ENCODE measurements around the gene SNCAIP.

SNCAIP gene

GRCh38 chr5:122404018-122404417 lies 92.0 kb downstream of the SNCAIP start:
- in situ Hi-C loops (cut with HindIII; ENCODE audit: low pct_ligation_motif_present, low sequenced_read_pairs), result no loop called here
- H3K4me3 ChIP-seq (ENCODE audit: low read depth, low read length), result no peak overlapping the region

GRCh38 chr5:122404653-122405362 lies 92.8 kb downstream of the SNCAIP start:
- DNase-seq, result no peak
- no peaks in the 10 kb centered on the region for H3K36me3 ChIP-seq (replicated peaks)
- in situ Hi-C loops (cut with HindIII; ENCODE audit: low pct_ligation_motif_present, low sequenced_read_pairs), result no loop called here
- H3K27me3 ChIP-seq (replicated peaks), result no peaks in the 10 kb centered on the region
- H3K27ac ChIP-seq, result no peak overlapping the region
- TF ChIP-seq CTCF (IDR thresholded peaks at IDR 0.05; ENCODE audit: low read depth, low read length, missing control alignments), result no peak
- H3K4me3 ChIP-seq (ENCODE audit: low read depth, low read length), result no peak overlapping the region

More at GRCh38 chr5:122404018-122404417, 92.0 kb downstream of the SNCAIP start:
- Histone ChIP-seq H3K36me3 (replicated peaks) (no peaks in the 10 kb centered on the region), H3K27ac (no peak overlapping the region), H3K27me3 (replicated peaks) (no peaks in the 10 kb centered on the region)
- no peak for DNase-seq
- TF ChIP-seq CTCF (IDR thresholded peaks at IDR 0.05; ENCODE audit: low read depth, low read length, missing control alignments), result no peak

- no peak for DNase-seq
- no peak for TF ChIP-seq CTCF (IDR thresholded peaks at IDR 0.05; ENCODE audit: low read depth, low read length, missing control alignments)
- no peak overlapping the region for H3K27ac ChIP-seq
- no peak overlapping the region for H3K4me3 ChIP-seq (ENCODE audit: low read depth, low read length)
- no peaks in the 10 kb centered on the region for H3K27me3 ChIP-seq (replicated peaks)
- H3K36me3 ChIP-seq (replicated peaks), result no peaks in the 10 kb centered on the region
- in situ Hi-C loops (cut with HindIII; ENCODE audit: low pct_ligation_motif_present, low sequenced_read_pairs), result no loop called here
Observed at GRCh38 chr5:122405751-122406150, 93.7 kb downstream of the SNCAIP start.

GRCh38 chr5:122406181-122406580 lies 94.1 kb downstream of the SNCAIP start:
- no peaks in the 10 kb centered on the region for H3K27me3 ChIP-seq (replicated peaks)
- no peak for TF ChIP-seq CTCF (IDR thresholded peaks at IDR 0.05; ENCODE audit: low read depth, low read length, missing control alignments)
- no peak overlapping the region for H3K27ac ChIP-seq
- no peak overlapping the region for H3K4me3 ChIP-seq (ENCODE audit: low read depth, low read length)
- in situ Hi-C loops (cut with HindIII; ENCODE audit: low pct_ligation_motif_present, low sequenced_read_pairs), result no loop called here
- no peaks in the 10 kb centered on the region for H3K36me3 ChIP-seq (replicated peaks)
- no peak for DNase-seq

- no peak for TF ChIP-seq CTCF (IDR thresholded peaks at IDR 0.05; ENCODE audit: low read depth, low read length, missing control alignments)
- no peaks in the 10 kb centered on the region for H3K36me3 ChIP-seq (replicated peaks)
- no peaks in the 10 kb centered on the region for H3K27me3 ChIP-seq (replicated peaks)
- no peak overlapping the region for H3K4me3 ChIP-seq (ENCODE audit: low read depth, low read length)
- in situ Hi-C loops (cut with HindIII; ENCODE audit: low pct_ligation_motif_present, low sequenced_read_pairs), result no loop called here
- no peak for DNase-seq
- H3K27ac ChIP-seq, result no peak overlapping the region
Observed at GRCh38 chr5:122408592-122409224, 96.7 kb downstream of the SNCAIP start.
